ENCODE measurements around the gene PCNX2. TPM values are rescaled to one million over a fixed set of nuclear protein-coding genes. Genes with fewer than 3 reads are reported as not detected.

The PCNX2 gene
- total and polyA plus RNA-seq, 2 experiments from 2014 or later, result 3.9 to 11.0 TPM

DNA sequence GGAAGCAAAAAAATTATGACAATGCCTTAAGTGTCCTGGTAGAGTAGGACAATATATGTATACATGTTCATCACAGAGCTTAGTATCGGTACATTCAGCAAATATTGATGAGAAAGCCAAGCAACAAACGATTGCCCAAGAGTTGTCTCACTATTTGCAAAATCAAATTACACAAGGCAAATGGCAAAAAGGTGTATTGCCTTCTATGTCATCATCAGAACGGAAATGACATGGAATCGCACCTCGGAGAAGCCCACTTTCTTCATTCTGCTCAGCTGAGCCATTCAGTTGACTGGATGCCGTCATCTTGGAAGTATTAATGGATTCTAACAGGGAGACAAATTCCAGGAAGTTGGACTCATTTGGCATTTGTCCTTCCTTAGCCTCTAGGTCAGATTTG is 37.7 kb downstream of the PCNX2 start:
- no peaks in the 10 kb centered on the region for H3K79me2 ChIP-seq
- no peaks in the 10 kb centered on the region for H3K27me3 ChIP-seq
- no peak overlapping the region for H3K4me2 ChIP-seq
- no peaks in the 10 kb centered on the region for H3K9me3 ChIP-seq (ENCODE audit: low read depth)
- H3K36me3 ChIP-seq (replicated peaks; ENCODE audit: insufficient read depth, low read depth), result no peaks in the 10 kb centered on the region
- no peaks in the 10 kb centered on the region for H3K9me2 ChIP-seq (replicated peaks; ENCODE audit: insufficient read depth)
- no peak overlapping the region for H3K27ac ChIP-seq
- TF ChIP-seq, protein P1, sequence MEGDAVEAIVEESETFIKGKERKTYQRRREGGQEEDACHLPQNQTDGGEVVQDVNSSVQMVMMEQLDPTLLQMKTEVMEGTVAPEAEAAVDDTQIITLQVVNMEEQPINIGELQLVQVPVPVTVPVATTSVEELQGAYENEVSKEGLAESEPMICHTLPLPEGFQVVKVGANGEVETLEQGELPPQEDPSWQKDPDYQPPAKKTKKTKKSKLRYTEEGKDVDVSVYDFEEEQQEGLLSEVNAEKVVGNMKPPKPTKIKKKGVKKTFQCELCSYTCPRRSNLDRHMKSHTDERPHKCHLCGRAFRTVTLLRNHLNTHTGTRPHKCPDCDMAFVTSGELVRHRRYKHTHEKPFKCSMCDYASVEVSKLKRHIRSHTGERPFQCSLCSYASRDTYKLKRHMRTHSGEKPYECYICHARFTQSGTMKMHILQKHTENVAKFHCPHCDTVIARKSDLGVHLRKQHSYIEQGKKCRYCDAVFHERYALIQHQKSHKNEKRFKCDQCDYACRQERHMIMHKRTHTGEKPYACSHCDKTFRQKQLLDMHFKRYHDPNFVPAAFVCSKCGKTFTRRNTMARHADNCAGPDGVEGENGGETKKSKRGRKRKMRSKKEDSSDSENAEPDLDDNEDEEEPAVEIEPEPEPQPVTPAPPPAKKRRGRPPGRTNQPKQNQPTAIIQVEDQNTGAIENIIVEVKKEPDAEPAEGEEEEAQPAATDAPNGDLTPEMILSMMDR (IDR thresholded peaks at IDR 0.05; ENCODE audit: poor library complexity), result no peak
- TF ChIP-seq EZH2 (IDR thresholded peaks at IDR 0.05; ENCODE audit: borderline replicate concordance) (no peak), EZH2phosphoT487 (IDR thresholded peaks at IDR 0.05; ENCODE audit: low read depth, severe bottlenecking, unreplicated experiment) (no peak)
- DNase-seq (ENCODE audit: low spot score), result no peak
- no peaks in the 10 kb centered on the region for H4K20me1 ChIP-seq (ENCODE audit: insufficient read depth, poor library complexity, severe bottlenecking)
- WGBS (ENCODE audit: low lambda C conversion rate, missing lambda C conversion rate), result 96% methylated on average over 6 of the region's 6 CpGs
- no peak overlapping the region for H2AFZ ChIP-seq
- H3K4me3 ChIP-seq, result no peak overlapping the region
- peaks cover 12% of the 10 kb centered on the region for H3K4me1 ChIP-seq (ENCODE audit: insufficient read depth)

DNA sequence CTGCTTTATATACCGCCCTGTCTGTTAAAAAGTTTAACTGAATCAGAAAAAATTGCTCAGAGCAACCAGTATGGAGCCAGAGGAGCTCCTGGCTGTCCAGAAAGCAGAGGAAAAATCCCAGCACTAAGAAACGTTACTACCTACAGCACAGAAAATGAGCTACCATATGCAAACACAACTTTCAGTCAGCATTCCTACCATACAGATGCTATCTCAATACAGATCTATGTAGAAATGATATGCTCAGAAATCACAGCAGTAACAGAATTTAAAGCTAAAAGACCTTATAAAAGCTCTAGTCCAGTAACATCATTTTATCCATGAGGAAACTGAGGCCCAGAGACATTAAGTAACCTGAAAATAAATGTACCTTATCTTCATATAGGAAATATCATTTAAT is 38.7 kb downstream of the PCNX2 start:
- no peaks in the 10 kb centered on the region for H3K36me3 ChIP-seq (replicated peaks; ENCODE audit: insufficient read depth, low read depth)
- TF ChIP-seq EZH2phosphoT487 (IDR thresholded peaks at IDR 0.05; ENCODE audit: low read depth, severe bottlenecking, unreplicated experiment) (no peak), EZH2 (IDR thresholded peaks at IDR 0.05; ENCODE audit: borderline replicate concordance) (no peak)
- TF ChIP-seq, protein P1 (IDR thresholded peaks at IDR 0.05; ENCODE audit: poor library complexity), result no peak
- peaks cover 12% of the 10 kb centered on the region for H3K4me1 ChIP-seq (ENCODE audit: insufficient read depth)
- H3K4me3 ChIP-seq, result no peak overlapping the region
- no peaks in the 10 kb centered on the region for H3K9me2 ChIP-seq (replicated peaks; ENCODE audit: insufficient read depth)
- DNase-seq (ENCODE audit: low spot score), result no peak
- no peaks in the 10 kb centered on the region for H3K9me3 ChIP-seq (ENCODE audit: low read depth)
- H3K27me3 ChIP-seq, result no peaks in the 10 kb centered on the region
- H3K4me2 ChIP-seq, result no peak overlapping the region
- H2AFZ ChIP-seq, result no peak overlapping the region
- H4K20me1 ChIP-seq (ENCODE audit: insufficient read depth, poor library complexity, severe bottlenecking), result no peaks in the 10 kb centered on the region
- no peaks in the 10 kb centered on the region for H3K79me2 ChIP-seq
- 79% methylated on average over 2 of the region's 2 CpGs for WGBS (ENCODE audit: low lambda C conversion rate, missing lambda C conversion rate)
- H3K27ac ChIP-seq, result no peak overlapping the region

DNA sequence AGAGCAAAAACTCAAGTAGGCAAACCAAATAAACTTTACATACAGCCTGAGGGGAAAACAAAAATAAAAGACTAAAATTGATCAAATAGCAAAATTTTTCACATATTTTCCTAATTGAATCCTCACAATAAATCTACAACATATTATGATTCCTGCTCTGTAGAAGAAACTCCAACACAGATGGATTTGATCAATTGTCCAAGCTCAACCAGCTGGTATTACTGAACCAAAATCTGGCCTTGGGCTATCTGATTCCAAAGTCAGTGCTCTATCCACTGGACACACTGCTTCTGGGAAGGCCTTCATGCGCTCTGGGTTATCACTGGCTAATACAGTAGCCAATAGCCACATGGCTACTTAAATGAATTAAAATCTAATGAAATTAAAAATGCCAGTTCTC is 39.3 kb downstream of the PCNX2 start:
- H3K27ac ChIP-seq, result no peak overlapping the region
- no peak for DNase-seq (ENCODE audit: low spot score)
- H3K4me3 ChIP-seq, result no peak overlapping the region
- H3K27me3 ChIP-seq, result no peaks in the 10 kb centered on the region
- TF ChIP-seq, protein P1 (IDR thresholded peaks at IDR 0.05; ENCODE audit: poor library complexity), result no peak
- TF ChIP-seq EZH2 (IDR thresholded peaks at IDR 0.05; ENCODE audit: borderline replicate concordance), result no peak
- no peak for TF ChIP-seq EZH2phosphoT487 (IDR thresholded peaks at IDR 0.05; ENCODE audit: low read depth, severe bottlenecking, unreplicated experiment)
- no peak overlapping the region for H3K4me2 ChIP-seq
- no peak overlapping the region for H2AFZ ChIP-seq
- WGBS (ENCODE audit: low lambda C conversion rate, missing lambda C conversion rate), result 97% methylated on average over 1 of the region's 1 CpG
- H3K9me3 ChIP-seq (ENCODE audit: low read depth), result no peaks in the 10 kb centered on the region
- no peaks in the 10 kb centered on the region for H4K20me1 ChIP-seq (ENCODE audit: insufficient read depth, poor library complexity, severe bottlenecking)
- H3K4me1 ChIP-seq (ENCODE audit: insufficient read depth), result peaks cover 12% of the 10 kb centered on the region
- H3K36me3 ChIP-seq (replicated peaks; ENCODE audit: insufficient read depth, low read depth), result no peaks in the 10 kb centered on the region
- no peaks in the 10 kb centered on the region for H3K9me2 ChIP-seq (replicated peaks; ENCODE audit: insufficient read depth)
- H3K79me2 ChIP-seq, result no peaks in the 10 kb centered on the region

DNA sequence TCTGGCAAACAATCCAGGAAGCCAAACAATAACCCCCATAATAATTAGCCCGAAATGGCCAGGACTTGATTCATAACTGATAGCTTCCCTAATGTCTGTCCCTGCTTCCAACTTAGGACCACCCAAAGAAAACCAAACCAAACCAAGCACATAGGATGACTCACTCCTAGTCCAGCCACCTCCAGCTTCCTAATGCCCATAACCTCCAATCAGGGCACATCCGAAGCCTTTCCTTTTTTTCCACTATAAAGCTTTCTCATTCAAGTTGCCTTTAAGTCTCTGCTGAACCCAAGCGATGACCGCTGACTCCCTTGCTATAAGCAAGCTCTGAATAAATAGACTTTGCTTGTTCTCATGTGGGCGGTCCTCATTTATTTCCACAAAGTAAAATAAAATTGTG is 40.4 kb downstream of the PCNX2 start:
- 81% methylated on average over 5 of the region's 5 CpGs for WGBS (ENCODE audit: low lambda C conversion rate, missing lambda C conversion rate)
- Histone ChIP-seq H4K20me1 (ENCODE audit: insufficient read depth, poor library complexity, severe bottlenecking) (no peaks in the 10 kb centered on the region), H3K9me2 (replicated peaks; ENCODE audit: insufficient read depth) (no peaks in the 10 kb centered on the region), H3K9me3 (ENCODE audit: low read depth) (no peaks in the 10 kb centered on the region), H3K36me3 (replicated peaks; ENCODE audit: insufficient read depth, low read depth) (no peaks in the 10 kb centered on the region), H2AFZ (no peak overlapping the region), H3K4me2 (no peak overlapping the region), H3K27ac (no peak overlapping the region), H3K27me3 (no peaks in the 10 kb centered on the region), H3K79me2 (no peaks in the 10 kb centered on the region), H3K4me3 (no peak overlapping the region), H3K4me1 (ENCODE audit: insufficient read depth) (peaks cover 12% of the 10 kb centered on the region)
- no peak for DNase-seq (ENCODE audit: low spot score)
- no peak for TF ChIP-seq EZH2phosphoT487 (IDR thresholded peaks at IDR 0.05; ENCODE audit: low read depth, severe bottlenecking, unreplicated experiment)
- TF ChIP-seq, protein P1 (IDR thresholded peaks at IDR 0.05; ENCODE audit: poor library complexity), result no peak
- no peak for TF ChIP-seq EZH2 (IDR thresholded peaks at IDR 0.05; ENCODE audit: borderline replicate concordance)

All from hepatocyte (in vitro differentiated cells).